ENCODE data around the gene SCEL.

SCEL gene

GRCh38 chr13:77687799-77688198 is 152.3 kb downstream of the SCEL start:
- no peak for DNase-seq

- DNase-seq: no peak
Observed at GRCh38 chr13:77691871-77692270, 156.4 kb downstream of the SCEL start.

- no peak for DNase-seq
Observed at GRCh38 chr13:77692746-77693448, 157.4 kb downstream of the SCEL start.

GRCh38 chr13:77693449-77693940 is 158.0 kb downstream of the SCEL start:
- no peak for DNase-seq

All from NCI-H187 (cell line).